Measurements from ENCODE around the gene OSTM1. TPM values are rescaled to one million over a fixed set of nuclear protein-coding genes. Genes with fewer than 3 reads are reported as not detected.
A peak's percentile ranks its signal among the peaks of the same experiment; 100 is the strongest.

The OSTM1 gene
- total and polyA plus RNA-seq, 5 donors from 2014 or later: 32.2 to 56.2 (median 46.5) TPM

DNA sequence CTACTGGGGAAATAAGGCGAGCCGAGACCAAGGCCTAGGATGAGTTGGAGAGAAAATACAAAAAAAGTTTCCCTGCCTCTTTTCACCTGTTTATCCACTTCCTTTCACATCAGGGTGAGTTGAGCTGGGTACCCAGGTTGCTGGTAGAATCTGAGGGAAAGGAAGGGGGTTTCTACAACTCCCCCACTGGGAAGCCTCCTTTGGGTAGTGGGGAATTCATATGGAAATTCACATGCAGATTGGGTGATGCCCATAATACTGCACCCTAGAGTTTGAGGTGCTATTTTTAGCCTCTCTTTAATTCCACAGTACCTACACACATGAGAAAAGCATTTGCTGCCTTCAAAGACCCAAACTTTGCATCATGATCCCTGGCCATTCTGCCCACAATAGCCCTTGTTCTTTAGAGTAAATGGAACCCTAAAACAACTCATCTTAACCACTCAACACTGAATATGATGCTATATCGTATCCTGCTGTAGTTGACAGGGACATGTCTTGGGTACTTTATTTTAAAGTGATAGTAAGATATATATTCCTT is 2.7 kb downstream of the OSTM1 start:
- no peak overlapping the region for H3K4me3 ChIP-seq (ENCODE audit: low read depth, low read length)
- H3K36me3 ChIP-seq (ENCODE audit: control insufficient read depth, insufficient read depth, low read length): peaks cover 2% of the 10 kb centered on the region
- H3K9me3 ChIP-seq (ENCODE audit: control insufficient read depth in 2 of 2, low read length in 2 of 2): no peaks in the 10 kb centered on the region
- H3K36me3 Mint-ChIP-seq: peaks cover 4% of the 10 kb centered on the region
- DNase-seq (no peak), ATAC-seq (ENCODE audit: low read depth in 2 of 2) (no peak)
- no peaks in the 10 kb centered on the region for H3K9me3 Mint-ChIP-seq
- H3K4me3 Mint-ChIP-seq: peak overlapping the region in 2 of 4 donors; percentile 28 to 34
- peaks cover 12 to 35% (median 17%) of the 10 kb centered on the region in 4 donors for H3K4me1 Mint-ChIP-seq
- no peak overlapping the region for H3K27ac Mint-ChIP-seq
- H3K4me1 ChIP-seq (ENCODE audit: control insufficient read depth, insufficient read depth, low read length, poor library complexity, severe bottlenecking): peaks cover 24% of the 10 kb centered on the region
- H3K27me3 ChIP-seq (ENCODE audit: control insufficient read depth, insufficient read depth, low read length): no peaks in the 10 kb centered on the region
- H3K27me3 Mint-ChIP-seq: peaks cover 4% of the 10 kb centered on the region
- no peak overlapping the region for H3K27ac ChIP-seq (ENCODE audit: insufficient read depth, low read length, poor library complexity, severe bottlenecking)

- ATAC-seq (ENCODE audit: low read depth in 2 of 2): peak; percentile 80 to 86
- no peaks in the 10 kb centered on the region for H3K27me3 Mint-ChIP-seq
- H3K4me3 ChIP-seq (ENCODE audit: low read depth, low read length): no peak overlapping the region
Observed at GRCh38 chr6:108068618-108069017, 5.9 kb downstream of the OSTM1 start.

GRCh38 chr6:108068182-108068581 is 6.4 kb downstream of the OSTM1 start:
- DNase-seq (no peak), ATAC-seq (ENCODE audit: low read depth in 2 of 2) (no peak)
- Histone ChIP-seq H3K4me1 (ENCODE audit: control insufficient read depth, insufficient read depth, low read length, poor library complexity, severe bottlenecking) (peaks cover 8% of the 10 kb centered on the region), H3K36me3 (ENCODE audit: control insufficient read depth, insufficient read depth, low read length) (peaks cover 6% of the 10 kb centered on the region), H3K27ac (ENCODE audit: insufficient read depth, low read length, poor library complexity, severe bottlenecking) (no peak overlapping the region), H3K27me3 (ENCODE audit: control insufficient read depth, insufficient read depth, low read length) (no peaks in the 10 kb centered on the region), H3K9me3 (ENCODE audit: control insufficient read depth in 2 of 2, low read length in 2 of 2) (no peaks in the 10 kb centered on the region), H3K4me3 (ENCODE audit: low read depth, low read length) (no peak overlapping the region)
- peaks cover 6 to 19% (median 13%) of the 10 kb centered on the region in 4 donors for H3K4me1 Mint-ChIP-seq
- peaks cover 1% of the 10 kb centered on the region for H3K36me3 Mint-ChIP-seq
- no peaks in the 10 kb centered on the region for H3K9me3 Mint-ChIP-seq
- H3K27ac Mint-ChIP-seq: no peak overlapping the region
- no peaks in the 10 kb centered on the region for H3K27me3 Mint-ChIP-seq
- H3K4me3 Mint-ChIP-seq: no peak overlapping the region

More at GRCh38 chr6:108068618-108069017, 5.9 kb downstream of the OSTM1 start:
- Mint-ChIP-seq H3K4me3 (no peak overlapping the region), H3K9me3 (no peaks in the 10 kb centered on the region), H3K4me1 (peaks cover 10 to 23% (median 17%) of the 10 kb centered on the region in 4 donors), H3K36me3 (peaks cover 4% of the 10 kb centered on the region), H3K27ac (no peak overlapping the region)
- DNase-seq: peak; percentile 5 to 62 (median 31)
- Histone ChIP-seq H3K36me3 (ENCODE audit: control insufficient read depth, insufficient read depth, low read length) (peaks cover 6% of the 10 kb centered on the region), H3K4me1 (ENCODE audit: control insufficient read depth, insufficient read depth, low read length, poor library complexity, severe bottlenecking) (peaks cover 12% of the 10 kb centered on the region), H3K27ac (ENCODE audit: insufficient read depth, low read length, poor library complexity, severe bottlenecking) (no peak overlapping the region), H3K9me3 (ENCODE audit: control insufficient read depth in 2 of 2, low read length in 2 of 2) (no peaks in the 10 kb centered on the region), H3K27me3 (ENCODE audit: control insufficient read depth, insufficient read depth, low read length) (no peaks in the 10 kb centered on the region)

GRCh38 chr6:108052706-108053105 is 21.8 kb downstream of the OSTM1 start:
- no peaks in the 10 kb centered on the region for H3K27me3 Mint-ChIP-seq
- H3K4me3 Mint-ChIP-seq: no peak overlapping the region
- DNase-seq: no peak

DNA sequence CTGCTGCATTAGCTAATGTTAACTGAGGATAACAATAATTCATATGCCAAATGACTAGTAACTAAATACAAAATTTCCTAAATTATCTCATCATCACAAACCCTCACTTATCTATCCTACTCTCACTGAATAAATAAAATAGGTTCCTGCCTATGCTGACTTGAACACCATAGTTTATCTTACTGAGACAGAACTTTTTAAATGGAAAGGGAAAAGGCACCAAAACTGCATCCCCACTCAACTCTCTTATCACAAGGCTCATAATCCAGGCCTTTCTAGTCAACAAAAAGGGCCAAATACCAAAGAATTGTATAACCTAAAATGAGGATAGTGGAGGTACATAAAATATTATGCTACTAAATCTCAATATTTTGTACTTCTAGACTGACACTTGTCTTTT is 23.1 kb downstream of the OSTM1 start:
- H3K9me3 Mint-ChIP-seq: no peaks in the 10 kb centered on the region
- H3K9me3 ChIP-seq (ENCODE audit: control insufficient read depth in 2 of 2, low read length in 2 of 2): no peaks in the 10 kb centered on the region
- H3K27me3 ChIP-seq (ENCODE audit: control insufficient read depth, insufficient read depth, low read length): no peaks in the 10 kb centered on the region
- peaks cover 36% of the 10 kb centered on the region for H3K36me3 Mint-ChIP-seq
- no peaks in the 10 kb centered on the region for H3K27me3 Mint-ChIP-seq
- peaks cover 42% of the 10 kb centered on the region for H3K36me3 ChIP-seq (ENCODE audit: control insufficient read depth, insufficient read depth, low read length)
- H3K27ac ChIP-seq (ENCODE audit: insufficient read depth, low read length, poor library complexity, severe bottlenecking): no peak overlapping the region
- DNase-seq (no peak), ATAC-seq (ENCODE audit: low read depth in 2 of 2) (no peak)
- H3K4me3 ChIP-seq (ENCODE audit: low read depth, low read length): no peak overlapping the region
- peaks cover under 1 to 23% (median 4%) of the 10 kb centered on the region in 4 donors for H3K4me1 Mint-ChIP-seq
- H3K4me1 ChIP-seq (ENCODE audit: control insufficient read depth, insufficient read depth, low read length, poor library complexity, severe bottlenecking): no peaks in the 10 kb centered on the region
- no peak overlapping the region for H3K27ac Mint-ChIP-seq
- no peak overlapping the region for H3K4me3 Mint-ChIP-seq

More at GRCh38 chr6:108052706-108053105, 21.8 kb downstream of the OSTM1 start:
- Histone ChIP-seq H3K27me3 (ENCODE audit: control insufficient read depth, insufficient read depth, low read length) (no peaks in the 10 kb centered on the region), H3K9me3 (ENCODE audit: control insufficient read depth in 2 of 2, low read length in 2 of 2) (no peaks in the 10 kb centered on the region), H3K36me3 (ENCODE audit: control insufficient read depth, insufficient read depth, low read length) (peaks cover 44% of the 10 kb centered on the region), H3K4me3 (ENCODE audit: low read depth, low read length) (no peak overlapping the region), H3K4me1 (ENCODE audit: control insufficient read depth, insufficient read depth, low read length, poor library complexity, severe bottlenecking) (no peaks in the 10 kb centered on the region), H3K27ac (ENCODE audit: insufficient read depth, low read length, poor library complexity, severe bottlenecking) (no peak overlapping the region)
- ATAC-seq (ENCODE audit: low read depth in 2 of 2): no peak
- peaks cover 3 to 18% (median 4%) of the 10 kb centered on the region in 4 donors for H3K4me1 Mint-ChIP-seq
- H3K36me3 Mint-ChIP-seq: peaks cover 28% of the 10 kb centered on the region
- no peaks in the 10 kb centered on the region for H3K9me3 Mint-ChIP-seq
- no peak overlapping the region for H3K27ac Mint-ChIP-seq

- H3K36me3 Mint-ChIP-seq: peaks cover 38% of the 10 kb centered on the region
Observed at GRCh38 chr6:108039681-108040080, 34.9 kb downstream of the OSTM1 start.

DNA sequence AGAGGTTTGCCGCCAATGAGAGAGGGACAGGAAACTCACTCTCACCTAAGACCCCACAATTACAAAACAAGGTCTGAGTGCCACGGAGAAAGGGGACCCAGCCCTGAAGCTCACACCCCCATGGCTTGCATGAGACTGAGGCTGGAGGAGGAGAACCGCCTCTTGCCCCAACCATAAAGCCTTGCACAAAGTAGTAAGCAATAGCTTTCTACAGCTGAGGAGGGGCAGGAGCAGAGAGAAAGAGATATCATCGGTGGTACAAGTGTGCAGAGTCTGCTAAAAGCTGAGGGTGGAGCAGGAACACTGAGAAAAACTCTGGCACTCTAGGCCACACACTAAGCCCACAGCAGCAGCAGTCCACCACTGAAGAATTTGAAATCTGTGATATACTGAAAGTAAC is 37.7 kb downstream of the OSTM1 start:
- no peaks in the 10 kb centered on the region for H3K27me3 Mint-ChIP-seq
- Histone ChIP-seq H3K4me3 (ENCODE audit: low read depth, low read length) (no peak overlapping the region), H3K4me1 (ENCODE audit: control insufficient read depth, insufficient read depth, low read length, poor library complexity, severe bottlenecking) (no peaks in the 10 kb centered on the region), H3K36me3 (ENCODE audit: control insufficient read depth, insufficient read depth, low read length) (peaks cover 13% of the 10 kb centered on the region), H3K27ac (ENCODE audit: insufficient read depth, low read length, poor library complexity, severe bottlenecking) (no peak overlapping the region), H3K9me3 (ENCODE audit: control insufficient read depth in 2 of 2, low read length in 2 of 2) (no peaks in the 10 kb centered on the region), H3K27me3 (ENCODE audit: control insufficient read depth, insufficient read depth, low read length) (no peaks in the 10 kb centered on the region)
- H3K9me3 Mint-ChIP-seq: no peaks in the 10 kb centered on the region
- ATAC-seq (ENCODE audit: low read depth in 2 of 2) (no peak), DNase-seq (no peak)
- H3K36me3 Mint-ChIP-seq: peaks cover 38% of the 10 kb centered on the region
- no peak overlapping the region for H3K27ac Mint-ChIP-seq
- H3K4me3 Mint-ChIP-seq: no peak overlapping the region
- peaks cover 0 to 5% (median 0%) of the 10 kb centered on the region in 4 donors for H3K4me1 Mint-ChIP-seq

More at GRCh38 chr6:108039681-108040080, 34.9 kb downstream of the OSTM1 start:
- Histone ChIP-seq H3K4me3 (ENCODE audit: low read depth, low read length) (no peak overlapping the region), H3K9me3 (ENCODE audit: control insufficient read depth in 2 of 2, low read length in 2 of 2) (no peaks in the 10 kb centered on the region), H3K27me3 (ENCODE audit: control insufficient read depth, insufficient read depth, low read length) (no peaks in the 10 kb centered on the region), H3K27ac (ENCODE audit: insufficient read depth, low read length, poor library complexity, severe bottlenecking) (no peak overlapping the region), H3K4me1 (ENCODE audit: control insufficient read depth, insufficient read depth, low read length, poor library complexity, severe bottlenecking) (no peaks in the 10 kb centered on the region), H3K36me3 (ENCODE audit: control insufficient read depth, insufficient read depth, low read length) (peaks cover 33% of the 10 kb centered on the region)
- Mint-ChIP-seq H3K4me3 (no peak overlapping the region), H3K9me3 (no peaks in the 10 kb centered on the region), H3K27me3 (no peaks in the 10 kb centered on the region), H3K27ac (no peak overlapping the region), H3K4me1 (peaks cover 0 to 5% (median 0%) of the 10 kb centered on the region in 4 donors)
- ATAC-seq (ENCODE audit: low read depth in 2 of 2) (no peak), DNase-seq (no peak)

- no peaks in the 10 kb centered on the region for H3K9me3 ChIP-seq (ENCODE audit: control insufficient read depth in 2 of 2, low read length in 2 of 2)
- ATAC-seq (ENCODE audit: low read depth in 2 of 2) (no peak), DNase-seq (no peak)
- H3K36me3 ChIP-seq (ENCODE audit: control insufficient read depth, insufficient read depth, low read length): no peaks in the 10 kb centered on the region
- Mint-ChIP-seq H3K9me3 (no peaks in the 10 kb centered on the region), H3K36me3 (peaks cover 12% of the 10 kb centered on the region), H3K4me1 (peaks cover 0 to 2% (median 0%) of the 10 kb centered on the region in 4 donors), H3K4me3 (no peak overlapping the region), H3K27ac (no peak overlapping the region), H3K27me3 (no peaks in the 10 kb centered on the region)
- no peaks in the 10 kb centered on the region for H3K4me1 ChIP-seq (ENCODE audit: control insufficient read depth, insufficient read depth, low read length, poor library complexity, severe bottlenecking)
- no peaks in the 10 kb centered on the region for H3K27me3 ChIP-seq (ENCODE audit: control insufficient read depth, insufficient read depth, low read length)
- no peak overlapping the region for H3K27ac ChIP-seq (ENCODE audit: insufficient read depth, low read length, poor library complexity, severe bottlenecking)
- no peak overlapping the region for H3K4me3 ChIP-seq (ENCODE audit: low read depth, low read length)
Observed at GRCh38 chr6:108031968-108032367, 42.6 kb downstream of the OSTM1 start.

All from CD4-positive, CD25-positive, alpha-beta regulatory T cell (primary cell).